GM21786 (cell line): ENCODE results near the gene SPAG9.

Experiments used
- ATAC-seq: cut with Tn5 transposase; IDR thresholded peaks from one replicate; pipeline ENCODE4 v1.9.1; 2021; ENCODE audit not compliant: unreplicated experiment

SPAG9 gene

DNA sequence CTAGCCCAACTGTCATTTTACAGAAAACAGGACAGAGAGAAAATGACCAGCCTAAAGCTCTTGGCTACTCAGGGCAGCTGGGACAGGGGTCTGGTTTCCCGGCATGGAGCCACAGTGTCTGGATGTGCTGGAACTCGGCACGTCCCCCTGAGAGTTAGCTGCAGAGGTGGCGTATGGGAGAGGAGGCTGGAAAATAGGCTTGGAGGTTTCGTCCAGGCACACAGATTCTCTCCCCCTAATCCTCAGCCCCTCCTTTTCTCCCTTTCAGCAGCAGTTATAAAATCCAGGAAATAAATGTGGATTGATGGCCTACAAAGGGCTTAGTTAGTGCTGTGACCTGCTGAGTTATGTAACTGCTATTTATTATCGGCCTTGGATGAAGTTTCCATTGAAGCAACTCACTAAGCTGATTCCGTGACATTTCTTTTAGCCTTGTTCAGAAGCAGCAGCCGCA is 165.0 kb downstream of the SPAG9 start:
- ATAC-seq, result no peak

DNA sequence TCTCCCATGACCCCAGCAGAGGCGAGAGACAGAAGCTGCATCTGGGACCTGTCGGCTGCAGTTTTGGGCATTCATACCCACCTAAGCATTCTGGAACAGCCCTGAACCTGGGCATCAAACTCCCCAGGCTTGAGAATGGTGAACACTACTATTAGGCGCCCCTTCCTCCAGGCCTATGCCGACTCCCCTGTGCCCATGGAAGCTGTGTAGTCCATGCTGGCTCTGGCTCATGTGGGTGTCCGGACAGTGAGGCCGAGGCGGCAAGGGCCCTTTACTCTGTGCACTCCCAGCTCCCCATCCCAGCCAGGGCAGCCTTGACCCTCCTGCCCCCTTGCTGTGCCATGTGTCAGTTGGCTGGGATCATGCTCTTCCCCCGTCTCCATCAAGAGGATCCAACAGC is 165.5 kb downstream of the SPAG9 start:
- no peak for ATAC-seq

DNA sequence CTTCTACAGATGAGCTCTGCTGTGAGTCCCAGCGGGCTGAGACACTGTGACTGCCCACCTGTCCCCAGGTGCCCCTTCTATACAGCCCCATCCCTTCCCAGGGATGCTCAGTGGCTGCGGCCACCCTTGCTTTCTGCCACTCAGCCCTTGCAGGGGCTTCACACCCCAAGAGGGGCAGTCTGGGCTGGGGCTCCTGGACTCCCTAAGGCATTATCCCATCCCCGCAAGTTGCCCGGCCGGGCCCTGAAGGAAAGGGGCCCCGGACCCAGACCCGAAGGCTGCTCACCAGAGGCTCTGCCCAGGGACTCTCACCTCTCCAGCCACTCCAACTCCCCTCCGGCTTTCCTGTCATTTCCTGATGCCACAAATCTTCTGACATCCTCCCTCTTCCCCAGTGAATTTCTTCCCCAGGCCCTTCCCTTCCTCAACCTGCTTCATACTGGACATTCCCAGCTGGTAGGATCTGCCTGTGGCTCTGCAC is 166.0 kb downstream of the SPAG9 start:
- ATAC-seq, result no peak

DNA sequence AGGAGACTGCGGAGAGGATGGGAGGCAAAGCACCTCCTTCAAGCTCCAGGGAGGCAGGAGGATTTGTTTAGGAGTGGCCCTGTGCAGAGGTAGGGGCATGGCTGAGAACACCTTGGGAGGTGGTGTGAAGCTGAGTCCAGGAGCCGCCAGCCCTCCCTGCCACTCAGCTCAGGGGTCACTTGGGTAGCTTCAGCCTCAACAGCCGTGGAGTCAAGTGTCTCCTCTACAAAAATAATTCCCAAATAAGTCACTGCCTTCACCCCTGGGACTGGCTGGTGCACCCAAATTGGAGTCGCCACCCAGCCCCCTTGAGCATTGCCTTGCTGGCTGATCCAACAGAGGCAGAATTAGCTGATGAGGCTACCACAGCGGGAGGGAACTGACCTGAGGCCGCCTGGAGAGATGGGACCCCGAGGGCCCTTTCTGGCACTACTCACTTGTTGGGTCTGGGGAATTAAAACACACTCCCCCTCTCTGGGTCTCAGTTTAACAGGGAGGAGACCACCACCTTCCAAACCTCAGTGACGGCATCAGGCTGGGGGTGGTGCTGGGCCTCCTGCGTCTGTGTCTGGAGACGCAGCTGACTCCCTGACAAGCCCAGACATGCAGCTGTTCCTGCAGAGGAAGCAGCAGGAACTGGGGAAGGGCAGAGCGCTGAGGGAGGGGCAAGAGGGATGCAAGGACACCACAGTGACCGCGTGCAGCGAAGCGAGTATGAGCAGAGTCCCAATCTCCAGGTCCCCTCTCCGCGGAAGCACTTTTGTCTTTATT is 166.7 kb downstream of the SPAG9 start:
- ATAC-seq, result no peak

DNA sequence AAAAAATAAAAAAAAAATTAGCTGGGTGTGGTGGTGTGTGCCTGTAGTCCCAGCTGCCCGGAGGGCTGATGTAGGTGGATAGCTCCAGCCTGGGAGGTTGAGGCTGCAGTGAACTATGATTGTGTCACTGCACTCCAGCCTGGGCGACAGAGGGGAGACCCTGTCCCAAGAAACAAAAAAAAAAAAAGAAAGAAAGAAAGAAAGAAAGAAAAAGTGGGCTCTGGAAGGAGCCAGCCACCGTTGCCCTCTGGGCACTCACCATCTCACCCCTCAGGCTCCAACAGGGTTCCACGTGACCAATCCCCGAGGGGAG is 167.2 kb downstream of the SPAG9 start:
- ATAC-seq, result no peak

DNA sequence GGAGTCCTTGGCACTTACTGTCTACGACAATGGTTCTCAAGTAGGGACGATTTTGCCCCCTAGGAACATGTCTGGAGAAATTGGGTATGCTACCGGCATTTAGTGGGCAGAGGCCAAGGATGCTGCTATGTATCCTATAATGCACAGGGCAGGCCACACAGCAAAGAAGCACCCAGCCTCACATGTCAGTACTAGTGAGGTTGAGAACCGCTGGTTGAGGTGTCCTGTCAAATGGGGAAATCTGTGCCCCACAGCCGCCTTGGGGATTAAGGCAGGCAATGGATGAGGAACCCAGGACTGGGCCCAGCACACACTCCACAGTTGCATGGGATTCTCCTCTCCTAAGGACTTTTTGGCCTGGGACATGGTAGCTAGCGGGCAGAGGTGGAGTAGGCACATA is 167.8 kb downstream of the SPAG9 start:
- no peak for ATAC-seq

DNA sequence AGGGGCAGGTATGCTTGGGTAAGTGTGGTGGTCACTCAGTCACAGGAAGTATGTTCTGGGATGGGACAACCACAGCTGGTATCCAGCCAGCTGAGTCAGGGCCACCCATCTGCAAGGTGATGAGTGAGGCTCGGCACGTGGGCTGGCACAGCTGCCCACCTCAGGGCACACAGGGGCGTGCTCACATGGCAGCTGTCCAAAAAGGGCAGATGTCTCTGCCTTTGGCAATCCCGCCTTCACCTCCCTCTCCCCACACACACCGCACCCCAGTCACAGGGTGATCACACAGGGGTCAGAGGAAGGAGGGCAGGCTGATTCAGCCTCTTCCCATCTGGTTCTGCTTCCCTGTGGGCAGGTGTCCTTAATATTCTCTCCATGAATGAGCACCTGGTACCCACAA is 168.7 kb downstream of the SPAG9 start:
- ATAC-seq, result no peak

DNA sequence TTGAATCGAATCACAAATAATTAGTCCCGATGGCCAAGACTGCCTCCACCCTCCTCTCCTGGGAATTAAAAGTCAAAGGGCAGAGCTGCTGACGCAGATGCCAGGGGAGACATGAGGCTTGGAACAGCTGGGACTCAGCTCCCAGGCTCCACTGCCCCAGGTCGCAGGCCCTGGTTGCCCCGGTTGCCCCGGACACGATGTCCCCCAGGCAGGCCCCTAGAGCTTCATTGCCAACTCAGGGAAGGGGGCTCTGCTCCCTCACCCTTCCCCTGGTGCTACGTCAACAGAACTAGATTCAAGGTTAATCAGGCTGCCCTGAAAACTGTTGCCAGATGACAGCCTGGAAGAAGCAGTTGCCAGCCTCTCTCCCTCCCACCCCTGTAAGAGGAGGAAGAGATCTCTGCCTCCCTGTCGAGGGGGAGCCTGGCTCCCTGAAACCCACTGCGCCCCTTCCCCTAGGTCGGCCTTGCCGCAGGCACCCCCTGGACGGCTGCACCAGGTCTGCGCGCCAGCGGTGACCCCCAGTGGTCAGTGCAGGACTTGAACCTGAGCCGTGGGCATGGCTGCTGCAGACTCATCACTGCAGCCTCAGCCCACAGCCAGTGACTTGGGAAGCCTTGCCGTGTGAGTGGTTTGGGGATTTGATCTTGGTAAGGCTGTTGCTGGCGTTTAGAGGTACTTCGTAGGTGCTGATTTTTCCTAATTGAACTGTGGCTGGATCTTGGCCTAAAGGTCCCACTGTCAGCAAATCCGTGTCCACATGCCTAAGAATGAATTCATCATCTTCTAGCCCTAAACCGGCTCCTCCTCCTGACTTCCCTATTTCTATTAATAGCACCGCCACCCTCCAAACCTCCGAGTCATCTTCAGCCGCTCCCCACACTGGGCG is 170.4 kb downstream of the SPAG9 start:
- no peak for ATAC-seq

DNA sequence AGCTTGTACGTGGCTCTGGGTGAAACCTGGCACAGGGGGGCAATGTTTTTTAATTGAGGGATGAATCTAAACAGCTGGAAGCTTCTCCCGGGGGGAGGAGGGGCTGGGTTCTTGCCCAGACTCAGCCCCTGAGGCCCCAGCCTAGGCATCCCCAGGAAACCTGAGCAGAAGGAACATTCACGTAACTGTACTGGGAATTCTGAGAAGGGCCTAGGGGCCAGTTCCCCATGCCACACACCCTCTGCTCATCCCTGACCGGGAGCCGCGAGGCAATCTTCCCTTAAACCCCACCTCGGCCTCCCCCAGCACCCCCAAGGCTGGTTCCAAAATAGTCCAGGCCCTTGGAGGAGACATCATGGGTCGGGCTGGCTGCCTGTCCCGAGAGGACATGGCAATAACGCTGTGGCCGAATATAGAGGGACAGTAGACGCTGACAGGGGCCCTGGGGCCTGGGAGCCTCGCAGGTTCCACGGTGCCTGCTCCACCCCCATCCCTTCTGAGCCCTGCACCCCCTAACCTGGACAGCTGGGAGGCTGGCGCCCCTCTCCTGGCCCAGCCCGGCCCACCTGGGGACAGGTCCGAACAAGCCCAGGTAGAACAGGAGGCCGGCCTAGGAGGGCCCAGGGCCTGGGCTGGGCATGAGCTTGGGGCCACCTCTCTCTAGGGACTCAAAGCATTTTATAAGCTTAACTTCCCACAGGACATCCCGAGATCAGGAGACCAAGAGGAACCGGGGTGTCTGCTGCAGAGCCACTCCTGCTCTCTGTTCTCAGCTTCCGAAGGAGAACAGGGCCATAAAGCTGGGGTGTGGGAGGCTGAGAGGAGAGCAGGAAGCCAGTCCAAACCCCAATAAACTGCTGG is 171.3 kb downstream of the SPAG9 start:
- ATAC-seq, result no peak

DNA sequence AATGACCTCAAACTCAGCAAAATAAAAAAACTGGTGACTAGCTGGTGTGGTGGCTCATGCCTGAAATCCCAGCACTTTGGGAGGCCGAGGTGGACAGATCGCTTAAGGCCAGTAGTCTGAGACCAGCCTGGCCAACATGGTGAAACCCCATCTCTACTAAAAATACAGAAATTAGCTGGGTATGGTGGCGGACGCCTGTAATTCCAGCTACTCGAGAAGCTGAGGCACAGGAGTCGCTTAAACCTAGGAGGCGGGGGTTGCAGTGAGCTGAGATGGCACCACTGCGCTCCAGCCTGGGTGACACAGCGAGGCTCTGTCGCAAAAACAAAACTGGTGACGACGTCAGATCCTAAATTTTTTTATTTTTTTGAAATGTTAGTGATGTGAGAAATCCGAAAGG is 172.0 kb downstream of the SPAG9 start:
- no peak for ATAC-seq

DNA sequence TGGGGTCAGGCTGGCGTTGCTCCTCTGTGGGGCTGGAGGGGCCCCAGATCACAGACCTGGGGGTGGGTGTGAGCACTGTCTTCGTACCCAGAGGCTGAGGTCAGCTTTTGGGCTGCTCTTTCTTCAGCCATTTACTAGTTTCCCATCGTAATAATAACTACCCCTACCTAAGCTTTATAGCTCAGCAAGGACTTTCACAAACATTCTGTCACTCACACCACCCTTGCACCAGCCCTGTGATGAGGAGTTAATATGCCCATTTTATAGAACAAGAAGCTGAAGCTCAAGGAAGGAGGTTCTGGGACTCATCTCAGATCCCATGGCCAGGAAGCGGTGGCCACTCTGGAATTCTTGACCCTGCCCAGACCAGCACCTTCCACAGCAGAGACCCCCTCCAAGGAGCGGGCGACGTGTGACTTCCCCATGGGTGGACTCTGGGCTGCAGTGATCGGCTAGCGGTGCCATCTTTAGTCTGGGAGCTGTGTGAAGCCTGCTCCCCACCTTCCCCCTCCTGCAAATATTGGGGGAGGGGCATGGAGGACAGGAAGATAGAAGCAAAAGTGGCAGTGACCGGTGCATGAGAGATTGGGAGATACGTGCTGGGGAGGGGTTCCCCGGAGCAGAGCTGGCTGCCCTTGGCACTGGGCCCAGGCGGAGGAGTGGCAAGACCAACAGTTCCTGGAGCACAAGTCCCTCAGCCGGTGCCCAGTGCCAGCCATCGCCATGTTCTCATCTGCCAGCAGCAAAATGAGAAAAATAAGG is 172.7 kb downstream of the SPAG9 start:
- ATAC-seq, result no peak

DNA sequence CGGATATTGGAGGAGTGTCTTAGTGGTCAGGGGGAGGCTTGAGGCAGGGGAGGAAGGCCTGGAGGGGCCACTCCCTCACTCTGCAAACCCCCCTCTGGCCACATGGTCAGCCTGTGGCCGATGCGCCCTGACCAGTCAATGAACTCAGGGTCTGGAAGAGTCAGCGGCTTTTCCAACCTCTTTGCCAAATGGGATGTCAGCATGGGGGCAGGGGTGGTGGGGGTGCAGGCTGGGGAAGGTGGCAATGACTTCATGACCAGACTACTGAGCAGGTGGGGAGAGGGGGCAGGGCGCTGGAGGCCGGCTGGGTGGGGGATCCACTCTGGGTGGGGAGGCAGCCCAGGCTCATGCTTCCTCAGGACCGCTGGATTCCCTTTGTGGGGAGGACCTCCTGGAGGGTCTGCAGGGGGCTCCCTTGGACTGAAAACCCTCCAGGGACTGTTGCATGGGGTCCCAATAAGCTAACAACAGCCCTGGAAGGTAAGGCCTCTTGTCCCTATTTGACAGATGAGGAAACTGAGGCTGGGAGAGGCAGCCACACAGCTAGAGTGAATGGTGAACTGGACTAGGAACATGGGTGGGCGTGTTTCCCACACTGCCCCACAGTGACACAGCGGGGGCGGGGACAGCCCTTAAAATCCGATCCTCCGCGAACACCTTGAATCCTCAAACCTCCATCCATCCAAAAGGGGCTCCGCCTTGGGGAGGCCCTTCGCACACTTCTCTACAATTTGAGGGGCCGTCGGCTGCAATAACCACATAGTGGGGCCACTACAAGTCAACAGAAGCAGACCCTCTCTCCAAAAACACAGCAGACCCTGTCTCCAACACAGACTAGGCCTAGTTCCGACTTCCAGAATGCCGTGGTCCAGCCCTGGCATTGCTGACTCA is 173.5 kb downstream of the SPAG9 start:
- ATAC-seq, result no peak

DNA sequence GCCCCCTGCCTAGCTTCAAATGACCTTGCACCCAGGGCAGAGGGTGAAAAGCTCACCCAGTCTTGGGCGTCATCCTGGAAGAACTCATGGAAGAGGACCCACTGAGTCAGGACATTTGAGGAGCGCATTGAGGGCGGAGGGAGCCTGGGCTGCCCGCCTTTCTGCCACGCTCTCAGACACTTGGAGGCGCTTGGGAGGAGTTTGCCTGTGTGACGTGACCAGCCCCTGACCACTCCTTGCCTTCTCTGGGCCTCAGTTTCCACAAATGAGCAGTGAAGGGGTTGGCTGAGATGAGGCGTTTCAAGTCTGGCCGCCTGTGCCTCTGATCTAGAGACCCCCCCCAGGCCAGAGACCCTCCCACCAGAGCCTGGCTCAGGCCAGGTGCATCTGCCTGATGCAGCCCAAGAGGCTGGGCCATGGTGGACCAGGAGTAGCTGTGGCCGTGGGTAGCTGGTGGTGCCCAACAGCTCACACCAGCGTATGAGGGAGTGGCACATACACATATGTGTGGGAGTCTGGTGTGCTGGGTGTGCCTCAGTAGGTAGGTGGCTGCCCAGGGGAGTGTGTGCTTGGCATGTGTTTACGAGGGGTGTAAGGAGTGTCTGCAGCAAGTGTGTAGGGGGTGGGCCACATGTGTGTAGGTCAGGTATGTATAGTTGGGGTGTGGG is 174.3 kb downstream of the SPAG9 start:
- no peak for ATAC-seq

DNA sequence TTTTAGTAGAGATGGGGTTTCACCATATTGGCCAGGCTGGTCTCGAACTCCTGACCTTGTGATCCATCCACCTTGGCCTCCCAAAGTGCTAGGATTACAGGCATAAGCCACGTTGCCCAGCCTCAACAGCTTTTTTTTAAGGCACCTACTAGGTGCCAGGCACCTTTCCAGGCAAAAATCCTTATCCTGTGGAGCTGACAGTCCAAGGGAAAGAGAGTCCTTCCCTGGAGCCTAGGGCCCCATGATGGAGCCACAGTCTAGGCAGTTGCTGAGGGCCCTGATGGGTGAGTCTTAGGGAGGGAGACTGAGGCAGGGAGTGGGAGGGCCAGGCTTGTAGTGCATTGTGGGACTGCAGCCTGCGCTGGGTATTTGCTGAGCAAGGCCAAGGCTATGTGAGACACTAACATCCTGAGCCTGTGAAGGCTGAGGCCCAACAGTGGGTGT is 174.9 kb downstream of the SPAG9 start:
- ATAC-seq, result no peak

DNA sequence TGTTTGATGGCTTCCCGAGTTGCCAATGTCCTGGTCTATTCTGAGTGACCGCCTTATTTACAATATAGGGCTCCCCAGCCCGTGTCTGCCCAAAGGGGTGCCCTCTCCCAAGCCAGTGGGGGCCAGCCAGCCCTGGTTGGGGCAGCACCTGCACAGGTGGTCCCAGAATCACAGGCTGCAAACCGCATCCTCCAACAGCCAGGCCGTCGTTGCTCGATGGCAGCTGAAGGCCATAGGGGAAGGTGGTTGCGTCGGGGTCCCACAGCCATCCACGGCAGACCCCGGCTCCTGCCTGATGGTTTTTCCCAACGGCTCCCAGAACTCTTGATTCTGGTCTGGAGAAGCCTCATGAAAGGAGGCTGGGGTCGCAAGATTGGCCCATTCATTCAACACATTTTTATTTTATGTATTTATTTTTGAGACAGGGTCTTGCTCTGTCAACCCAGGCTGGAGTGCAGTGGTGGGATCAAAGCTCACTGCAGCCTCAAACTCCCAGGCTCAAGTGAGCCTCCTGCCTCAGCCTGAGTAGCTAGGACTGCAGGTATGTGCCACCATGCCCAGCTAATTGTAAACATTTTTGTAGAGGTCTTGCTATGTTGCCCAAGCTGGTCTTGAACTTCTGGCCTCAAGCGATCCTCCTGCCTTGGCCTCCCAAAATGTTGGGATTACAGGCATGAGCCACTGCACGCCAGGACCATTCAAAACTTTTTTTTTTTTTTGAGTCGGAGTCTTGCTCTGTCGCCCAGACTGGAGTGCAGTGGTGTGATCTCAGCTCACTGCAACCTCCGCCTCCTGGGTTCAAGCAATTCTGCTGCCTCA is 175.6 kb downstream of the SPAG9 start:
- no peak for ATAC-seq

DNA sequence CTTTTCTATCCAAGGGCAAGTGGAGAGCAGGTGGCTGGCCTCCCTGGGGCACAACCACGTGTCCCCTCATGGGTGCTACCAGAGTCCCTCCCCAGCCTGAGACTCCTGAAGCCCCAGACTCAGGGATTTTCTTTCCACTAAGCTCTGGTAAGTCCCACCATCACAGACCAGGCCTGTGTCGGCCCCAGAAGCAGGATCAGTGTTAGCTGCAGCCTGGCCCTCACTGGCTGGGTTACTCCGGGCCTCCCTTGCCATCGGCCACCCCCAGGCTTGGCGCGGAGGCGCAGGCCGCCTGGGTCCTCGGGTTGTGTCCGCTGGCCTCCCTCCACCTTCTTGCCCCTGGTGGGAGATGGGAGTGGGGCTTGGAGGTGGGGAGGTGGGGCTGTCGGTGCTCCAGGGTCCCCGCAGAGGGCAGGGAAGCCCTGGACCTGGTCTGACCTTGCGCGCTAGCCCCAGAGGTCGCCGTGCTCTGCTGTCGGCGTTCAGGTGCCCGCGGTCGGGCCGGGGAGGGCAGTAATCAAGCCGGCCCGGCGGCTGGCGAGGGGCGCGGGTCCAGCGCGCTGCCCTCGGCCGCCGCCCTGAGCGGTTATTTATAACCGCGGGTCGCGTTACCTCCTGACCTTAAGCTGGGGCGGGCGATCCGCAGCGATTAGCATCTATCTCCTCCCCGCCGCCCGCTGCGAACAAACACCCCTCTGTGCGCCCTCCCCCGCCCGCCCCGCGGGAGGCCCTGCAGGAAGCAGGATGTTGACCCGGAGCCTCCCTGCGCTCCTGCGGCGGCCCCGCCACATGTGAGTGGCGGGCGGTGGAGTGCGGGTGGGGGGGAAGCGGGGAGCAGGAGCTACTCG is 176.4 kb downstream of the SPAG9 start:
- ATAC-seq, result peak; percentile 58

DNA sequence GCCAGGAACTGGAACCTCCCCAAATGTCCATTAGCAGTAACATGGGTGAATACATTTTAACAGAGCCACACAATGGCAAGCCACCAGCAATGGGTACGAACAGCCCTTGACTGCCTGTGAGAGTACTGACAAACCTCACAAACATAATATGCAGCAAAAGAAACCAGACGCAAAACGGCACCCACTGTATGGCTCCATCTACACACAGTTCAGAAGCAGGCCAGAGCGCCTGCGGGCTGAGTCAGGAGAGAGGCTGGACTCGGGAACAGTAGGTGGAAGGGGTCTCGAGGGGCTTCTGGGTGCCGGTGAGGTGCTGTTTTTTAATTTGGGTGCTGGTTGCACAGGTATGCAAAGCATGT is 177.1 kb downstream of the SPAG9 start:
- no peak for ATAC-seq
